Femur (tissue), 1 donor: ENCODE data around the gene ZCCHC24.

Source experiments
- DNase-seq: peaks from one replicate; pipeline ENCODE4 v3.0.0-alpha.2; 2017

ZCCHC24 gene

GRCh38 chr10:79380946-79381721 lies 64.3 kb downstream of the ZCCHC24 start:
- no peak for DNase-seq

GRCh38 chr10:79380125-79380945 lies 65.1 kb downstream of the ZCCHC24 start:
- DNase-seq, result peak; percentile 75

GRCh38 chr10:79379512-79380124 lies 65.8 kb downstream of the ZCCHC24 start:
- DNase-seq, result peak; percentile 69

GRCh38 chr10:79378647-79379511 lies 66.5 kb downstream of the ZCCHC24 start:
- DNase-seq, result peak; percentile 15

GRCh38 chr10:79378383-79378646 lies 67.1 kb downstream of the ZCCHC24 start:
- DNase-seq, result no peak

GRCh38 chr10:79377557-79378382 lies 67.7 kb downstream of the ZCCHC24 start:
- DNase-seq, result no peak

- DNase-seq, result no peak
These were observed 68.5 kb downstream of the ZCCHC24 start for GRCh38 chr10:79376751-79377556.

GRCh38 chr10:79376078-79376628 lies 69.3 kb downstream of the ZCCHC24 start:
- no peak for DNase-seq

- no peak for DNase-seq
These were observed 69.9 kb downstream of the ZCCHC24 start for GRCh38 chr10:79375321-79376077.

- peak; percentile 90 for DNase-seq
These were observed 70.9 kb downstream of the ZCCHC24 start for GRCh38 chr10:79374312-79375191.

GRCh38 chr10:79372871-79373270 lies 72.6 kb downstream of the ZCCHC24 start:
- no peak for DNase-seq

GRCh38 chr10:79367426-79368189 lies 77.8 kb downstream of the ZCCHC24 start:
- DNase-seq, result no peak

GRCh38 chr10:79361726-79362397 lies 83.6 kb downstream of the ZCCHC24 start:
- DNase-seq, result no peak

GRCh38 chr10:79360499-79361342 lies 84.7 kb downstream of the ZCCHC24 start:
- no peak for DNase-seq

GRCh38 chr10:79359816-79360498 lies 85.5 kb downstream of the ZCCHC24 start:
- no peak for DNase-seq

- no peak for DNase-seq
These were observed 86.6 kb downstream of the ZCCHC24 start for GRCh38 chr10:79358811-79359210.
